HG02943 (cell line): ENCODE data around the gene DYNC2I2.
A peak's percentile ranks its signal among the peaks of the same experiment; 100 is the strongest.
"Not testable (repeated sequence)": the region's sequence is repeated elsewhere in the genome, so short reads cannot be mapped to it uniquely, and the experiment has no call there.

Source experiments
- ATAC-seq: cut with Tn5 transposase; IDR thresholded peaks from one replicate; pipeline ENCODE4 v1.9.1; 2021; ENCODE audit warnings: mild to moderate bottlenecking, low read depth, moderate library complexity; ENCODE audit not compliant: unreplicated experiment

DYNC2I2 gene

GRCh38 chr9:128656416-128657343 lies at the start of gene DYNC2I2:
Gene DYNC2I2, minus strand, starts transcription at chr9:128656847. Its CDS starts 121 bp downstream, at chr9:128656726.
- peak; percentile 51 for ATAC-seq

DNA sequence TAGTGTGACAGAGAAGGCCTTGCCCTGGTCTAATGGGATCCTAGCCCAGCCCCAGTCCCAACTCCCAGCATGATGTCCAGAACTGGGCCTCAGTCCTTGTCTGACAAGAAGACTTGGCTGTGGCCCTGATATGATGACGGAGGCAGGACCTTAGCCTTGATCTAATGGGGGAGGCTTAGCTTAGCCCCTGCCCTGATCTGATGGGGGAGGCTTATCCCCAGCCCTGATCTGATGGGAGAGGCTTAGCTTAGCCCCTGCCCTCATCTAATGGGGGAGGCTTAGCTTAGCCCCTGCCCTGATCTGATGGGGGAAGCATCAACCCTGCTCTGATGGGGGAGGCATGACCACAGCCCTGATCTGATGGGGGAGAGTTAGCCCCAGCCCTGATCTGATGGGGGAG lies 49.4 kb upstream of the DYNC2I2 start:
- ATAC-seq, result no peak

DNA sequence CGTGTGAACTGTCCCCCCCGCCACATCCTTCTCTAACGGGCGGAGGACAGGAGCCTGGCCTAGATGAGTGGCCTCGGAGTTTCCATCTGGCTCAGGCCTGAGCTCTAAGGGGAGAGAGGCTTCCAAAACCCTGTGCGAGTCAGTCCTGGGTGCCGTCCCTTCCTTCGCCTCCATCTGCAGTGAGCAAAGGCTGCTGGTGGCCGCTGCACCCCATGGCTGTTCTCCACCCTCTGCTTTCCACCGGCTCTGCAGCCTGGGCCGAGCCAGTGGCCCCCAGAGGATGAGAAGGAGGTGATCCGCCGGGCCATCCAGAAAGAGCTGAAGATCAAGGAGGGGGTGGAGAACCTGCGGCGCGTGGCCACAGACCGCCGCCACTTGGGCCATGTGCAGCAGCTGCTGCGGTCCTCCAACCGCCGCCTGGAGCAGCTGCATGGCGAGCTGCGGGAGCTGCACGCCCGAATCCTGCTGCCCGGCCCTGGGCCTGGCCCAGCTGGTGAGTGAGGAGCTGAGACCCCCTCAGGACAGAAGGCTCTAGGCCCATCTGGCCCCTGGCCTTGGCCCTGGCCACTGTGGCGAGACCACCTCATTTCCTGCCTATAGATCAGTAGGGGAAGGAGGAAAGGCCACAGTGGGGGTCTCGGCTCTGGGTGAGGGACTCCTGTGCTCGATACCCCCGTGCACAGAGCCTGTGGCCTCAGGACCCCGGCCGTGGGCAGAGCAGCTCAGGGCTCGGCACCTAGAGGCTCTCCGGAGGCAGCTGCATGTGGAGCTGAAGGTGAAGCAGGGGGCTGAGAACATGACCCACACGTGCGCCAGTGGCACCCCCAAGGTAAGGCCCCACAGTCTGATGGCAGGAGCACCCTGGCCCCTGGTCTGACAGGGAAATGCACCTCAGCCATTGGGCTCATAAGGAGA lies 48.7 kb upstream of the DYNC2I2 start:
- no peak for ATAC-seq

GRCh38 chr9:128704356-128704670 lies 47.7 kb upstream of the DYNC2I2 start:
- ATAC-seq, result no peak

- ATAC-seq, result no peak
Observed at GRCh38 chr9:128703616-128704355, 47.1 kb upstream of the DYNC2I2 start.

- ATAC-seq, result peak; percentile 21
Observed at GRCh38 chr9:128702949-128703615, 46.4 kb upstream of the DYNC2I2 start.

- ATAC-seq, result peak; percentile 64
Observed at GRCh38 chr9:128702445-128702948, 45.9 kb upstream of the DYNC2I2 start, which contains the start of gene PKN3. Gene PKN3, plus strand, starts transcription at chr9:128702503. Its CDS starts 413 bp downstream, at chr9:128702916.

DNA sequence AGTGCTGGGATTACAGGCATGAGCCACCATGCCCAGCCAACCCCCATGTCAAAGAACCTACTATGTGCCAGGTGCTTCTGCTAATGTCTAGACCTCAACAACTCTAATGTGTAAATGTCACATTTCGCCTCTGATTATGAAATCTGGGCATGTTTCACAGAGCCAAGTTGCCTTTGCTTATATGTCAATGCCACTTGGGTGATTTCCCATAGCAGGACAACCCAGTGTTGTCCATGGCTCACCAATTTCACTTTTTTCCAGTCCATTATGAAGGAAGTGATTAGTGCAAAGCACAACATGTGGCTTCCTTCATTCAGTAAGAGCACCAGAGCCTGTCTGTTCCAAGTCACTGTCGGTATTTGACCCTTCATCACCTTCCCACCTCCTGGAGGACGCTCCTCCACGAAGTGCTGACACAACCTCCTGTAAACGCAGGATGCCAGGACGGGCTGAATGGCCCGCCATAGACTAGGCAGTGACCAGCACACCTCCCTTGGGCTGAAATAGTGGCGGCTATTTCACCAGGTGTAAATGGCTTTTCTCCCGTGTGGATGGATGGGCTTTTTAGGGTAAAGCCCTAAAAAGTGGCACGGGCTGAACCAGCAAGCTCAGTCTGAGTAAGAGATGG lies 44.7 kb upstream of the DYNC2I2 start:
- no peak for ATAC-seq

DNA sequence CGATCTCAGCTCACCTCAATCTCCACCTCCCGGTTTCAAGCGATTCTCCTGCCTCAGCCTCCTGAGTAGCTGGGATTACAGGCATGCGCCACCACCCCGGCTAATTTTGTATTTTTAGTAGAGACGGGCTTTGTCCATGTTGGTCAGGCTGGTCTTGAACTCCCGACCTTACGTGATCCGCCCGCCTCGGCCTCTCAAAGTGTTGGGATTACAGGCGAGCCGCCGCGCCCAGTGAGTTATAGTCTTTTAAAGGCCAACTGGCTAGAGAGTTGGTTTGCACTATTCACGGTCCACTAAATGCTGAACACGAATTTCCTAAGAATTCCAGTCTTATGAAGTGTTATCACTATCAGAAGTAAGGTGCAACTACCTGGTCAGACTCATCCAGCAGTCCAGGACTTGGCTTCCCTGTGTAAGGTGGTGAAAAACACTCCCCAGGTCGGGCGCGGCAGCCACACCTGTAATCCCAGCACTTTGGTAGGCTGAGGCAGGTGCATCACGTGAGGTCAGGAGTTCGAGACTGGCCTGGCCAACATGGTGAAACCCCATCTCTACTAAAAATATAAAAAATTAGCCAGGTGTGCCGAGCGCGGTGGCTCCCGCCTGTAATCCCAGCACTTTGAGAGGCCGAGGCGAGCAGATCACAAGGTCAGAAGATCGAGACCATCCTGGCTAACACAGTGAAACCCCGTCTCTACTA lies 42.6 kb upstream of the DYNC2I2 start:
- ATAC-seq, result not testable (repeated sequence)

- ATAC-seq, result no peak
Observed at GRCh38 chr9:128696923-128697707, 40.5 kb upstream of the DYNC2I2 start.

GRCh38 chr9:128694344-128694743 lies 37.7 kb upstream of the DYNC2I2 start:
- no peak for ATAC-seq

GRCh38 chr9:128693738-128694137 lies 37.1 kb upstream of the DYNC2I2 start:
- not testable (repeated sequence) for ATAC-seq

- ATAC-seq, result no peak
Observed at GRCh38 chr9:128690684-128691034, 34.0 kb upstream of the DYNC2I2 start.

DNA sequence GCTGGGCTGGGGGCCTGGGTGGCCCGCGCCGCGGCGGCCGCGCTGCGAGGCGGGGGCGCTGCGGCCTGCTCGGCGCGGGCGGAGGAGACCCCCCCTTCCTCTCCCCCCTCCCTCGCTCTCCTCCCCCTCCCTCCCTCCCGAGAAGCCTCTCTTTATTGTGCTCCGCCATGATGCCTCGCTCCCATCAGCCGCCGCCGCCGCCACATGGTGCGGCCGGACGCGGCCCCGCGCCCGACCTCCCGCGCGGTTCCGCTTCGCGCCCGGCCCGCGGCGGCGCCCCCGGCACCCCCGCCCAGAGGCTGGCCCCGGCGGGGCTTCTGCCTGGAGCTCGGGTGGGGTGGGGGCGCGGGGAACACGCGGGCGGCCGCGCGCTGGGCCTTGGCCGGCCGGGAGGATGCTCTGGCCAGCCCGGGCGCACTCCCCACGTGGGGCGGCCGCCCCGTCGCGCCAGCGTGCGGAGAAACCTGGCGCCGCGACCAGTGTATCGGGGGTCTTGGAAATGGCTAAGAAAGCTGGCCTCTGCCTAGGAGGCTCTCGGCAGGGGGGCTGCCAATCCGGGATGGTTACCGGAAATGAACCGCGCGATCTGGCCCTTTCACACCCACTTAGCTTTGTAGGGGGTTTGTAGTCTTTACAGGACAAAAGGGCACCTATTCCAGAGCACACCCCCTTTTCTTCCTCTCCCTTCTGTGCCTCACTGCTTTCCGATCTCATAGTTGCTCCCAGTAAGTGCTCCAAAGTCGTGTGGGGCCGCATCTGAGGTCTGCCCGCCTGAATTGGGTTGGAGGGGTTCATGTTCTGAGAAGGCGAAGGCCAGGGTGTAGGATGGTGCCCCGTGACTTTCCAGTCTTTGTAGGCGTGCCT lies 33.4 kb upstream of the DYNC2I2 start:
- ATAC-seq, result no peak

- peak; percentile 9 for ATAC-seq
Observed at GRCh38 chr9:128689293-128689774, 32.7 kb upstream of the DYNC2I2 start.

DNA sequence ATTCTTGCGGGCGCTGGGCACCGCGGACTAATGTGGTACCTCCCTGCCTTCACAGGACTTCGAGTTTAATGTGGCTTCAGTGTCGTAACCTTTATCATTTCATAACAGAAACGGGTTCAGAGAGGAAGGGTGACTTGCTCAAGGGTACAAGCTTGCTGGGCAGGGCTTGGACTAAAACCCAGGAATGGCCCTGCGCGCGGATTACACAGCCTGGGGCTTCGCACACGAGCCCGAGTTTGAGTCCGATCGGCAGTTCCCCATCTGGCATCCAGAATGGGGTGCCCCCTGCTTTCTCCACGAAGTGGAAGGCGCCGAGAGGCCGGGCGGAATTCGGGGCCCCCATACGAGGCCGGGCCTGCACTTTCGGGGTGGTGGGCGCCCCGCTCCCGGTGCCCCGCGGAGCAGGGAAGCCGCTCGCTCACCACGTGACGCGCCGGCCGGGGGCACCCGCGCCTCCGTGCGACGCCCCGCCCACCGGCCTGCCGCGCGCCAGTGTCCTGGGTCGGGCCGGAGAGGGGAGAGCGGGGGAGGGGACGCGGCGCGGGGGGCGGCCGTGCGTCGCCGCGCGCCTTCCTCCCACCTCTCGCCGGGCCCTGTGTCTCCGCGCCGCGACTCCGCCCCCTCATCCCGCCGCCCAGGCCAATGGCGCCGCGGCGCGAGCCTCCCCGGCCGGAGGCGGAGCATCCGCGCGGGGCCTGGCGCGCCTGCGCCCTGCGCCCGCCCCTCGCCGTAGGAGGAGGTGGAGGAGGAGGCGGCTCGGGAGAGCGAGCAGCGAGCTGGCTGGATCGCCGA lies 32.0 kb upstream of the DYNC2I2 start, which contains the start of gene SET:
Gene SET (plus strand): TSS at position 722 of the 792 bp plus-strand sequence. CDS start 361 bp downstream, outside the sequence.
- ATAC-seq, result peak; percentile 53
